ENCODE measurements around the gene PACC1. TPM values are rescaled to one million over a fixed set of nuclear protein-coding genes. Genes with fewer than 3 reads are reported as not detected.

The PACC1 gene
- total RNA-seq, 1 experiment from 2014 or later: 37.5 TPM

- H3K9me2 ChIP-seq (replicated peaks; ENCODE audit: low read length): no peaks in the 10 kb centered on the region
- ChIA-PET POLR2A (ENCODE audit: unreplicated experiment) (no interaction called here), CTCF (no interaction called here)
- no peak for ATAC-seq
- H3K4me2 ChIP-seq (ENCODE audit: low read length): no peak overlapping the region
- no peak overlapping the region for H3K9ac ChIP-seq (ENCODE audit: low read length)
- H3K27me3 ChIP-seq (ENCODE audit: low read length): no peaks in the 10 kb centered on the region
- BruUV-seq (replicated peaks): no TSS peak
- H3K4me3 ChIP-seq (ENCODE audit: low read length): no peak overlapping the region
- H4K20me1 ChIP-seq (ENCODE audit: low read length): no peaks in the 10 kb centered on the region
- no peak overlapping the region for H2AFZ ChIP-seq (ENCODE audit: low read length)
- intact Hi-C loops (cut with micrococcal nuclease): no loop called here
- TF ChIP-seq CTCF (conservative IDR thresholded peaks at IDR 0.05; ENCODE audit: low read depth, low read length) (no peak), EZH2phosphoT487 (IDR thresholded peaks at IDR 0.05; ENCODE audit: borderline replicate concordance, low read length) (no peak), EZH2 (IDR thresholded peaks at IDR 0.05; ENCODE audit: low read length, unreplicated experiment) (no peak)
- DNase-seq: no peak
- no peaks in the 10 kb centered on the region for H3F3A ChIP-seq (ENCODE audit: low read length, unreplicated experiment)
- peaks cover 4% of the 10 kb centered on the region; the same call in 1 of the 2 replicates for H3K4me1 ChIP-seq (ENCODE audit: insufficient read depth, low read length)
- no peaks in the 10 kb centered on the region for H3K9me3 ChIP-seq (ENCODE audit: low read length)
- H3K36me3 ChIP-seq (ENCODE audit: low read depth, low read length): no peaks in the 10 kb centered on the region
- no peak overlapping the region for H3K27ac ChIP-seq (ENCODE audit: low read length)
- H3K79me2 ChIP-seq (ENCODE audit: low read length): no peaks in the 10 kb centered on the region
Observed at GRCh38 chr1:212461916-212462660, 47.4 kb upstream of the PACC1 start.

GRCh38 chr1:212460376-212460775 is 45.7 kb upstream of the PACC1 start:
- H3K4me1 ChIP-seq (ENCODE audit: insufficient read depth, low read length): peaks cover 3% of the 10 kb centered on the region; the same call in 1 of the 2 replicates
- no peaks in the 10 kb centered on the region for H4K20me1 ChIP-seq (ENCODE audit: low read length)
- no peaks in the 10 kb centered on the region for H3K36me3 ChIP-seq (ENCODE audit: low read depth, low read length)
- TF ChIP-seq EZH2phosphoT487 (IDR thresholded peaks at IDR 0.05; ENCODE audit: borderline replicate concordance, low read length) (no peak), CTCF (conservative IDR thresholded peaks at IDR 0.05; ENCODE audit: low read depth, low read length) (no peak), EZH2 (IDR thresholded peaks at IDR 0.05; ENCODE audit: low read length, unreplicated experiment) (no peak)
- no peak overlapping the region for H3K4me2 ChIP-seq (ENCODE audit: low read length)
- H3K4me3 ChIP-seq (ENCODE audit: low read length): no peak overlapping the region
- ChIA-PET POLR2A (ENCODE audit: unreplicated experiment) (no interaction called here), CTCF (no interaction called here)
- no peaks in the 10 kb centered on the region for H3K27me3 ChIP-seq (ENCODE audit: low read length)
- intact Hi-C loops (cut with micrococcal nuclease): no loop called here
- H2AFZ ChIP-seq (ENCODE audit: low read length): no peak overlapping the region
- DNase-seq (no peak), ATAC-seq (no peak)
- H3K9me3 ChIP-seq (ENCODE audit: low read length): no peaks in the 10 kb centered on the region
- H3K79me2 ChIP-seq (ENCODE audit: low read length): no peaks in the 10 kb centered on the region
- H3F3A ChIP-seq (ENCODE audit: low read length, unreplicated experiment): no peaks in the 10 kb centered on the region
- H3K27ac ChIP-seq (ENCODE audit: low read length): no peak overlapping the region
- no peak overlapping the region for H3K9ac ChIP-seq (ENCODE audit: low read length)
- no peaks in the 10 kb centered on the region for H3K9me2 ChIP-seq (replicated peaks; ENCODE audit: low read length)
- no TSS peak for BruUV-seq (replicated peaks)

DNA sequence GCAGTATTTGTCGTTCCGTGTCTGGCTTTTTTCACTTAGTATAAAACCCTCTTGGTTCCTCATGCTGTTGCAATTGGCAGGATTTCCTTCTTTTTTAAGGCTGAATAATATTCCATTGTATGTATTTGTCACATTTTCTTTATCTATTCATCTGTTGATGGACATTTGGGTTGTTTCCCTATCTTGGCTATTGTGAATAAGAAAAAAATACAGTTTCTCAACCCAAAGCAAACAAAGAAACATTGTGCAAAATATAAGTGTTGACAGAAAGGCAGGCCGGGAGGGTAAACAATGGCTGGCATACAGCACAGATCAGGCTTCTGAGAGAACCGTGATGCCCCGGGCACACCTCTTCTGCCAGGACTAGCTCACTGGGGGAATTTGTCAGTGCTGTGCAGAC is 45.0 kb upstream of the PACC1 start:
- POLR2A ChIA-PET (ENCODE audit: unreplicated experiment): no interaction called here
- no TSS peak for BruUV-seq (replicated peaks)
- H3F3A ChIP-seq (ENCODE audit: low read length, unreplicated experiment): no peaks in the 10 kb centered on the region
- H3K9me2 ChIP-seq (replicated peaks; ENCODE audit: low read length): no peaks in the 10 kb centered on the region
- no peak overlapping the region for H2AFZ ChIP-seq (ENCODE audit: low read length)
- no peak for ATAC-seq
- H3K79me2 ChIP-seq (ENCODE audit: low read length): no peaks in the 10 kb centered on the region
- H3K9me3 ChIP-seq (ENCODE audit: low read length): no peaks in the 10 kb centered on the region
- H3K36me3 ChIP-seq (ENCODE audit: low read depth, low read length): no peaks in the 10 kb centered on the region
- H4K20me1 ChIP-seq (ENCODE audit: low read length): no peaks in the 10 kb centered on the region
- TF ChIP-seq CTCF (conservative IDR thresholded peaks at IDR 0.05; ENCODE audit: low read depth, low read length) (no peak), EZH2phosphoT487 (IDR thresholded peaks at IDR 0.05; ENCODE audit: borderline replicate concordance, low read length) (no peak), EZH2 (IDR thresholded peaks at IDR 0.05; ENCODE audit: low read length, unreplicated experiment) (no peak)
- CTCF ChIA-PET: interaction anchor here (0.5 kb wide), 1 partner anchor 108 kb away, joined by 3 read pairs; no protein-coding TSS in a partner anchor
- no peak overlapping the region for H3K4me2 ChIP-seq (ENCODE audit: low read length)
- no peak for DNase-seq
- H3K4me3 ChIP-seq (ENCODE audit: low read length): no peak overlapping the region
- peaks cover 3% of the 10 kb centered on the region; the same call in 1 of the 2 replicates for H3K4me1 ChIP-seq (ENCODE audit: insufficient read depth, low read length)
- H3K27ac ChIP-seq (ENCODE audit: low read length): no peak overlapping the region
- H3K27me3 ChIP-seq (ENCODE audit: low read length): no peaks in the 10 kb centered on the region
- intact Hi-C loops (cut with micrococcal nuclease): loop anchor here (5.0 kb wide), 2 partner anchors 323 to 447 kb away; no protein-coding TSS in a partner anchor
- H3K9ac ChIP-seq (ENCODE audit: low read length): no peak overlapping the region
